GM18858 (cell line): ENCODE measurements around the gene CHSY1.

ENCODE experiments used
- ATAC-seq: cut with Tn5 transposase; IDR thresholded peaks from one replicate; pipeline ENCODE4 v1.9.1; 2021; ENCODE audit not compliant: unreplicated experiment

Gene CHSY1

GRCh38 chr15:101173233-101174119 lies 78.4 kb downstream of the CHSY1 start:
- ATAC-seq, result no peak

- ATAC-seq, result no peak
These were observed 79.3 kb downstream of the CHSY1 start for GRCh38 chr15:101172501-101173071.

- no peak for ATAC-seq
These were observed 79.9 kb downstream of the CHSY1 start for GRCh38 chr15:101171954-101172353.

- ATAC-seq, result no peak
These were observed 81.1 kb downstream of the CHSY1 start for GRCh38 chr15:101170568-101171350.

GRCh38 chr15:101169495-101170071 lies 82.3 kb downstream of the CHSY1 start:
- no peak for ATAC-seq

- no peak for ATAC-seq
These were observed 82.9 kb downstream of the CHSY1 start for GRCh38 chr15:101168898-101169494.

GRCh38 chr15:101168463-101168824 lies 83.4 kb downstream of the CHSY1 start:
- ATAC-seq, result peak; percentile 15

GRCh38 chr15:101167753-101168462 lies 83.9 kb downstream of the CHSY1 start:
- peak; percentile 42 for ATAC-seq

GRCh38 chr15:101167411-101167752 lies 84.5 kb downstream of the CHSY1 start:
- no peak for ATAC-seq

- no peak for ATAC-seq
These were observed 85.9 kb downstream of the CHSY1 start for GRCh38 chr15:101165905-101166471.

GRCh38 chr15:101162701-101163483 lies 89.0 kb downstream of the CHSY1 start:
- ATAC-seq, result no peak

GRCh38 chr15:101161656-101162055 lies 90.2 kb downstream of the CHSY1 start:
- no peak for ATAC-seq

GRCh38 chr15:101159936-101160815 lies 91.7 kb downstream of the CHSY1 start:
- ATAC-seq, result no peak

GRCh38 chr15:101159096-101159935 lies 92.5 kb downstream of the CHSY1 start:
- no peak for ATAC-seq

GRCh38 chr15:101158166-101159095 lies 93.4 kb downstream of the CHSY1 start:
- ATAC-seq, result no peak

- no peak for ATAC-seq
These were observed 94.1 kb downstream of the CHSY1 start for GRCh38 chr15:101157721-101158120.
